Fibroblast of villous mesenchyme (primary cell): ENCODE data around the gene ENGASE. TPM values are rescaled to one million over a fixed set of nuclear protein-coding genes. Genes with fewer than 3 reads are reported as not detected.

Experiments
- DNase-seq: peaks from one replicate; pipeline ENCODE4 v3.0.0-alpha.2; 2010; ENCODE audit warnings: low read depth
- H3K4me3 ChIP-seq: 2 replicates; pipeline ENCODE4 v1.5.1; 2011; ENCODE audit warnings: low read depth, mild to moderate bottlenecking, low read length
- total RNA-seq: library from RNA; depleted of rRNA; stranded (reverse); fragments of >200 nt; gene quantifications from 2 replicates; pipeline ENCODE4 v1.2.3, GENCODE V29; 2012
- TF ChIP-seq, protein P1 (sequence below): IDR thresholded peaks from 2 replicates; pipeline ENCODE4 v1.5.1; 2012; ENCODE audit warnings: low read depth, mild to moderate bottlenecking, low read length; ENCODE audit not compliant: insufficient read depth

The ENGASE gene
- total RNA-seq, 1 donor: 11.2 TPM

- TF ChIP-seq, protein P1, sequence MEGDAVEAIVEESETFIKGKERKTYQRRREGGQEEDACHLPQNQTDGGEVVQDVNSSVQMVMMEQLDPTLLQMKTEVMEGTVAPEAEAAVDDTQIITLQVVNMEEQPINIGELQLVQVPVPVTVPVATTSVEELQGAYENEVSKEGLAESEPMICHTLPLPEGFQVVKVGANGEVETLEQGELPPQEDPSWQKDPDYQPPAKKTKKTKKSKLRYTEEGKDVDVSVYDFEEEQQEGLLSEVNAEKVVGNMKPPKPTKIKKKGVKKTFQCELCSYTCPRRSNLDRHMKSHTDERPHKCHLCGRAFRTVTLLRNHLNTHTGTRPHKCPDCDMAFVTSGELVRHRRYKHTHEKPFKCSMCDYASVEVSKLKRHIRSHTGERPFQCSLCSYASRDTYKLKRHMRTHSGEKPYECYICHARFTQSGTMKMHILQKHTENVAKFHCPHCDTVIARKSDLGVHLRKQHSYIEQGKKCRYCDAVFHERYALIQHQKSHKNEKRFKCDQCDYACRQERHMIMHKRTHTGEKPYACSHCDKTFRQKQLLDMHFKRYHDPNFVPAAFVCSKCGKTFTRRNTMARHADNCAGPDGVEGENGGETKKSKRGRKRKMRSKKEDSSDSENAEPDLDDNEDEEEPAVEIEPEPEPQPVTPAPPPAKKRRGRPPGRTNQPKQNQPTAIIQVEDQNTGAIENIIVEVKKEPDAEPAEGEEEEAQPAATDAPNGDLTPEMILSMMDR: no peak
- no peak for DNase-seq
These were observed 33.5 kb upstream of the ENGASE start for GRCh38 chr17:79041041-79041570.

GRCh38 chr17:79041723-79042420, 32.8 kb upstream of the ENGASE start:
- no peak for DNase-seq
- no peak overlapping the region for H3K4me3 ChIP-seq
- TF ChIP-seq, protein P1: no peak

More at GRCh38 chr17:79041041-79041570, 33.5 kb upstream of the ENGASE start:
- no peak overlapping the region for H3K4me3 ChIP-seq

DNA sequence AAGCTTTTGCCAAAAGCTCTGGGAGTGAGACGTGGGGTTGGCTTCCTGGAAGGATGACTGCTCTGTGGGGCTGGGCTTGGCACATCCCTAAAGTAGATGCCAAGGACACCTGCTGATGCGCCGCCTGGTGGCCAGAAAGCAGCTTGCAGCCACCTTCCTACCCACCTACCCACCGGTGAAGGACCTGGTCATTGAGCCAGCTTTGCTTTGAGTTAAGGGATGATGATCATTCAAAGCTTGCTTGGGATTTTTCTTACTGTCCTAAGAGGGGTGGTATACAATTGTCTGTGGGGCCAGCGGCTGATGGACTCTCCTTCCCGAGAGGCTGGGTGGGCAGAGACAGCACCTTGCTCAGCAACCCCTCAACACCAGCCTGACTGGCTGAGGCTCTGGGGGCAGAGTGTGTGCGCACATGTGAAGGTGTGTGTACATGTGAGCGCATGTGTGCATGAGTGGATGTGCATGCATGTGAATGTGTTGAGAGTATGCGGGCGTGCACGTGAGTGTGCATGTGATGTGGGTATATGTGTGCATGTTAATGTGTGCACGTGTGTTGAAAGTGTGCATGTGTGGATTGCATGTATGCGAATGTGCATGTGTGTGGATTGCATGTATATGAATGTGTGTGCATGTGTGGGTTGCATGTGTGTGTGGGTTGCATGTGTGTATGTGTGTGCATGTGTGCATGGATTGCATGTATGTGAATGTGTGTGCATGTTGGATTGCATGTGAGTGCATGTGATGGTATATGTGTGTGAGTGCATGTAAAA, 32.0 kb upstream of the ENGASE start:
- H3K4me3 ChIP-seq: no peak overlapping the region
- DNase-seq: peak; percentile 68

DNA sequence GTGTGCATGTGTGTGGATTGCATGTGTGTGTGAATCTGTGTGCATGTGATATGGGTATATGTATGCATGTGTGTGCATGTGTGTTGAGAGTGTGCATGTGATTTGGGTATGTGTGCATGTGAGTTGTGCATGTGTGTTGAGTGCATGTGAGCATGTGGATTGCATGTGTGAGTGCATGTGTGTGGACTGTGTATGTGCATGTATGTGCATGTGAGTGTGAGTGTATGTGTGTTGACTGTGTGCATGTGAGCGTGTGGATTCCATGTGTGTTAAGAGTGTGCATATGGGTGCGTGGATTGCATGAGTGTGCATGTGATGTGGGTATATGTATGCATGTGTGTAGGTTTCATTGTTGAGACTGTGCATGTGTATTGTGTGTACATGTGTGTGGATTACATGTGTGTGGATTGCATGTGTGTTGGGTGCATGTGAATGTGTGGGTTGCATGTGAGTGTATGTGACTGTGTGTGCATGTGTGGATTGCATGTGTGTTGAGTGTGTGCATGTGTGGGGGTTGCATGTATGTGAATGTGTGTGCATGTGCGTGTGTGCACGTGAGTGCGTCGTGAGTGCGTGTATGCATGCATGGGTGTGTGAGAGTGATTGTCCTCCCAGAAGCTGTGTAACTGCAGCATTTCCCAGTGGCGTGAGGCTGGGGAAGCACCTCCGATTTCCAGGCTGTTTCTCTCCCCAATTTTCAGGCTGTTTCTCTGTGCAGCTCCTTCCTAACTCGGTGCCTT, 31.3 kb upstream of the ENGASE start:
- TF ChIP-seq, protein P1: no peak
- DNase-seq: no peak
- no peak overlapping the region for H3K4me3 ChIP-seq

More for the DNA sequence above, 32.0 kb upstream of the ENGASE start:
- TF ChIP-seq, protein P1: peak; percentile 95

GRCh38 chr17:79043931-79044320, 30.7 kb upstream of the ENGASE start:
- no peak for DNase-seq
- H3K4me3 ChIP-seq: no peak overlapping the region
- TF ChIP-seq, protein P1: no peak

GRCh38 chr17:79044462-79044861, 30.2 kb upstream of the ENGASE start:
- TF ChIP-seq, protein P1: no peak
- DNase-seq: no peak
- no peak overlapping the region for H3K4me3 ChIP-seq
